Fibroblast of skin of right quadriceps (primary cell): ENCODE measurements around the gene C1orf122.

ENCODE experiments used
- DNase-seq: peaks from one replicate; pipeline ENCODE4 v3.0.0-alpha.2; 2013

Gene C1orf122

GRCh38 chr1:37846647-37847339 lies 39.2 kb downstream of the C1orf122 start:
- no peak for DNase-seq

DNA sequence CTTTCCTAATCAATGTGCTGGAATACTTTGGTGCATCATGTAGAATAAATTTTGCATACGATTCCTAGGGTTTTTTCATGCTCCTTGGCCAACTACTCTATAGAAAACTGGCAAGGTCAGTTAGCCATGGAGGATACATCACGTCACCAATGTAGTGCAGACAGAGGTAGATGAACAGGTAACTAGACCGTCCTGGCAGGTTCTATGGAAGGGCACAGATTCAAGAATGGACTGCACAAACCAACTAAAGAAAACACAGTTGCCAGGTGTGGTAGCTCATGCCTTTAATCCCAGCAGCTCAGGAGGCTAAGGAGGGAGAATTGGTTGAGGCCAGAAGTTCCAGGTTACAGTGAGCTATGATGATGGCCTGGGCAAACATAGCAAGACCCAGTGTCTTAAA lies 41.9 kb downstream of the C1orf122 start:
- no peak for DNase-seq

DNA sequence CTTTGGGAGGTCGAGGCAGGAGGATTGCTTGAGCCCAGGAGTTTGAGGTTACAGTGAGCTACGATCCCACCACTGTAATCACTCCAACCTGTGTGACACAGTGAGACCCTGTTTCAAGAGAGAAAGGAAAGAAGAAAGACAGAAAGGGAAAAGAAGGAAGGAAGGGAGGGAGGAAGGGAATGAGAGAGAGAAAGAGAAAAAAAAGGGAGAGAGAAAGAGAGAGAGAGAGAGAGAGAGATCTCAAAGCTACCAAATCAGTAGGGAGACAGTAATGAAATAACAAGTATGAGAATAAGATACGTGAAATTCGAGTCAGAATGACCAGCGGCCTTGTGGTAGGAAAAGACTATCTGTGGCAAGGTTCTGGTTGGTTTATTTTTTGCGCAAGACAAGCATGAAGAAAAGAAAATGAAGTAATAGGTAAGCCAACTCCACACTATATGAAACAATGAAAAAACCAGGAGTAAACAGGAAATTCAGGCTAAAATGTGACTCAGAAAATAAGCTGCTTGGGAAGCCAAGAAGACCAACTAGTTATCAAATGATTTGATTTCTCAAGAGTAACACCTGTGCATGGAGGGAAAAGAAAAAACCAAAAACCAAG lies 42.9 kb downstream of the C1orf122 start:
- no peak for DNase-seq

DNA sequence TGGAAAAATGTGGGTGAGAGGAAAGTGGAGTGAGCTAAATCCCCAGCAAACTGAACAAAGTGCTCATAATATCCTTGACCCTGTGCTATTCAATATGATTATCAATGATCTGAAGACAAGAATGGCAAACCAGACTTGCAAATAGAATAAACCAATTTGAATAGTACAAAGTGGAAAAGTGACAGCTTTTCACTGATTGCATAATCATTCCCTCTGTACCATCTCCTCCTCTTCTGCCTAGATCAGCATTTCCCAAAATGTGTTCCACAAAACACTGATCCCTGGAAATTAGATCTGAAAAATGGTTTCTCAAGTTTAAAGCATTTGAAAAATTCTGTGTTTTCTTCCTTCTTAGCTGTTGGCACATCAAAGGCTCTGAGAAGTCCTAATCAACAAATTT lies 43.7 kb downstream of the C1orf122 start:
- no peak for DNase-seq

DNA sequence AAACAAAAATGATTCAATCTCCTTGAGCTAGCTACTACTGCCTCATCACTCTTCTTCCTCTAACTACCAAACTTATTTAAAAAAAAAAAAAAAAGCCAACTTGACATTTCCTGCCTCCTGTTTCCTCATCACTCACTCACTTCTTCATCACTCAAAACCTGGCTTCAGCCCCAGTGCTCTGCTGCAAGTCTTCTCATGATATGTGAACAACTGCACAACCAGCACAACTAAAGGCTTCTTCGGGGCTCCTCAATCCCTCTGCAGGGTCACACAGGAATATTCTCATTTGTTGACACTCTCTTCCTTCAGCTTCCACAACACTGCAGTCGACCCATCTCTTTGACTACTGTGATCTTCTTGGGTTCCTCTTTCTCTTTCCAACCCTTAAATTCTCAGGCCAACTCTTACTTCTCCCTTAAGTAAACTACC lies 44.2 kb downstream of the C1orf122 start:
- no peak for DNase-seq

GRCh38 chr1:37853157-37853556 lies 45.6 kb downstream of the C1orf122 start:
- no peak for DNase-seq

DNA sequence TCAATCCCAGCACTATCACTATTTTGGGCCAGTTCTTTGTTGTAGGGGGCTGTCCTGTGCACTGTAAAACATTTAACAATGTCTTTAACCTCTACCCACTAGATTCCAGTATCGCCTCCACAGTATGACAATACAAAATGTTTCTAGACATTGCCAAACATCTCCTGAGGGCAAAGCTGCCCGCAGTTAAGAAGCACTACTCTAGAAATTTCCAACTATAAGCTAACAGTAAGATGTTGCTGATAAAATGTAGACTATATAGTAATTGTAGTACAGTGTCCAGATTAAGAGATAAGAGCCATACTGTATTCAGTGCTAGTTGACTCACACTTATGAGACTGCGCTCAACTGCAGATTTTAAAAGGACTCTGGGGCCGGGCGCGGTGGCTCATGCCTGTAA lies 46.8 kb downstream of the C1orf122 start:
- no peak for DNase-seq
